HepG2 (cell line): ENCODE data around the gene TOP2A. TPM values are rescaled to one million over a fixed set of nuclear protein-coding genes. Genes with fewer than 3 reads are reported as not detected.

Source experiments
- CREB1 ChIP-seq, 2 experiments: fragments of 450-650 bp in 1 of 2; IDR thresholded peaks; 2 replicates each; pipeline ENCODE4 v1.6.1; 2016 to 2017; ENCODE audit warnings: control low read depth in 1 of 2, mild to moderate bottlenecking in 1 of 2, missing compliant biosample characterization in 1 of 2, missing genetic modification characterization in 1 of 2
- FIP1L1 ChIP-seq: fragments of 200-400 bp; formaldehyde crosslinking; IDR thresholded peaks from 2 replicates; pipeline ENCODE4 v1.6.1; 2018; ENCODE audit warnings: low read depth, mild to moderate bottlenecking, low read length, moderate library complexity, borderline replicate concordance; ENCODE audit not compliant: insufficient read depth
- HDAC2 ChIP-seq: sonication (generic); formaldehyde crosslinking; IDR thresholded peaks from 2 replicates; pipeline ENCODE4 v1.4.0; 2020; ENCODE audit warnings: missing genetic modification reagents
- KLF12 ChIP-seq: sonication (generic); formaldehyde crosslinking; IDR thresholded peaks from 2 replicates; pipeline ENCODE4 v1.4.0; 2020; ENCODE audit warnings: missing genetic modification reagents, borderline replicate concordance
- NFKB2 ChIP-seq: sonication (generic); formaldehyde crosslinking; IDR thresholded peaks from 2 replicates; pipeline ENCODE4 v1.4.0; 2020; ENCODE audit warnings: missing genetic modification reagents, borderline replicate concordance
- PRMT3 ChIP-seq: sonication (generic); formaldehyde crosslinking; IDR thresholded peaks from 2 replicates; pipeline ENCODE4 v1.8.1; 2022; ENCODE audit warnings: low read depth, mild to moderate bottlenecking, moderate library complexity, missing genetic modification reagents, borderline replicate concordance
- RFX3 ChIP-seq: IDR thresholded peaks from 2 replicates; pipeline ENCODE4 v1.6.1; 2016; ENCODE audit warnings: missing biosample characterization, missing genetic modification reagents
- SP1 ChIP-seq, 2 experiments: fragments of 450-650 bp in 1 of 2; sonication (generic) in 1 of 2; formaldehyde crosslinking in 1 of 2; IDR thresholded peaks; 2 replicates each; pipeline versions ENCODE4 v1.4.0 to v1.6.1; 2016 to 2020; ENCODE audit warnings: missing genetic modification reagents in 1 of 2
- U2AF1 ChIP-seq: fragments of 200-400 bp; formaldehyde crosslinking; optimal IDR thresholded peaks from 2 replicates; pipeline ENCODE3; 2017; ENCODE audit warnings: mild to moderate bottlenecking, low read depth, low read length
- ZNF326 ChIP-seq: sonication (generic); formaldehyde crosslinking; IDR thresholded peaks from 2 replicates; pipeline ENCODE4 v1.4.0; 2020; ENCODE audit warnings: missing genetic modification reagents, borderline replicate concordance
- ZNF34 ChIP-seq: sonication (generic); formaldehyde crosslinking; IDR thresholded peaks from 2 replicates; pipeline ENCODE4 v1.4.0; 2020; ENCODE audit warnings: mild to moderate bottlenecking, missing genetic modification reagents, borderline replicate concordance
- ZNF451 ChIP-seq: sonication (generic); formaldehyde crosslinking; IDR thresholded peaks from 2 replicates; pipeline ENCODE4 v1.5.0; 2020; ENCODE audit warnings: mild to moderate bottlenecking, missing genetic modification reagents
- ZNF572 ChIP-seq: sonication (generic); formaldehyde crosslinking; IDR thresholded peaks from 2 replicates; pipeline ENCODE4 v1.5.1; 2020; ENCODE audit warnings: mild to moderate bottlenecking, missing genetic modification reagents
- ZNF589 ChIP-seq: sonication (generic); formaldehyde crosslinking; conservative IDR thresholded peaks from 2 replicates; pipeline ENCODE4 v1.8.0; 2022; ENCODE audit warnings: mild to moderate bottlenecking, moderate library complexity, missing genetic modification reagents
- ZNF776 ChIP-seq: sonication (generic); formaldehyde crosslinking; IDR thresholded peaks from 2 replicates; pipeline ENCODE4 v1.4.0; 2020; ENCODE audit warnings: mild to moderate bottlenecking, missing genetic modification reagents
- ZNF790 ChIP-seq: sonication (generic); formaldehyde crosslinking; IDR thresholded peaks from 2 replicates; pipeline ENCODE4 v1.8.0; 2022; ENCODE audit warnings: missing genetic modification reagents, mild to moderate bottlenecking, borderline replicate concordance
- polyA plus RNA-seq, 8 experiments: library from polyadenylated mRNA; depleted of rRNA in 3 of 8; stranded (reverse) in 7 of 8; unstranded in 1 of 8; fragments of >200 nt; fragmentation: Illumina TruSeq in 4 of 8; extraction: Trizol in 4 of 8; gene quantifications; 2 replicates each; pipeline versions ENCODE4 v1.2.1 to v1.2.3, GENCODE V29; 2011 to 2016; ENCODE audit warnings: low read depth in 4 of 8, missing spikeins in 1 of 8, mixed read lengths in 1 of 8; ENCODE audit not compliant: insufficient read depth in 1 of 8
- total RNA-seq, 5 experiments: library from RNA; depleted of rRNA; stranded (reverse); fragments of >200 nt; fragmentation: Illumina TruSeq; extraction: Trizol; gene quantifications; 2 replicates each; pipeline ENCODE4 v1.2.3, GENCODE V29; 2016; ENCODE audit warnings: low read depth in 1 of 5
- TF ChIP-seq, protein P1 (sequence below): sonication (generic); formaldehyde crosslinking; IDR thresholded peaks from 2 replicates; pipeline ENCODE4 v1.4.0; 2020; ENCODE audit warnings: missing genetic modification reagents, mild to moderate bottlenecking, borderline replicate concordance
- TF ChIP-seq, protein P2 (sequence below): sonication (generic); formaldehyde crosslinking; IDR thresholded peaks from 2 replicates; pipeline ENCODE4 v1.4.0; 2020; ENCODE audit warnings: missing genetic modification reagents
- TF ChIP-seq, protein P3 (sequence below): IDR thresholded peaks from 2 replicates; pipeline ENCODE4 v1.6.1; 2012; ENCODE audit warnings: inconsistent platforms

Gene TOP2A
- total and polyA plus RNA-seq, 2 of the 13 experiments (the other 11 are each of a cell fraction or from before 2014, with no cell fraction given), result 108 to 327 TPM

- TF ChIP-seq, protein P1, sequence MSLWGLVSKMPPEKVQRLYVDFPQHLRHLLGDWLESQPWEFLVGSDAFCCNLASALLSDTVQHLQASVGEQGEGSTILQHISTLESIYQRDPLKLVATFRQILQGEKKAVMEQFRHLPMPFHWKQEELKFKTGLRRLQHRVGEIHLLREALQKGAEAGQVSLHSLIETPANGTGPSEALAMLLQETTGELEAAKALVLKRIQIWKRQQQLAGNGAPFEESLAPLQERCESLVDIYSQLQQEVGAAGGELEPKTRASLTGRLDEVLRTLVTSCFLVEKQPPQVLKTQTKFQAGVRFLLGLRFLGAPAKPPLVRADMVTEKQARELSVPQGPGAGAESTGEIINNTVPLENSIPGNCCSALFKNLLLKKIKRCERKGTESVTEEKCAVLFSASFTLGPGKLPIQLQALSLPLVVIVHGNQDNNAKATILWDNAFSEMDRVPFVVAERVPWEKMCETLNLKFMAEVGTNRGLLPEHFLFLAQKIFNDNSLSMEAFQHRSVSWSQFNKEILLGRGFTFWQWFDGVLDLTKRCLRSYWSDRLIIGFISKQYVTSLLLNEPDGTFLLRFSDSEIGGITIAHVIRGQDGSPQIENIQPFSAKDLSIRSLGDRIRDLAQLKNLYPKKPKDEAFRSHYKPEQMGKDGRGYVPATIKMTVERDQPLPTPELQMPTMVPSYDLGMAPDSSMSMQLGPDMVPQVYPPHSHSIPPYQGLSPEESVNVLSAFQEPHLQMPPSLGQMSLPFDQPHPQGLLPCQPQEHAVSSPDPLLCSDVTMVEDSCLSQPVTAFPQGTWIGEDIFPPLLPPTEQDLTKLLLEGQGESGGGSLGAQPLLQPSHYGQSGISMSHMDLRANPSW, result 0 out of 2 replicates have a peak, but pooled peaks have one; percentile 50
- TF ChIP-seq NFKB2 (CRISPR knock-in tag) (peak; percentile 69), ZNF572 (CRISPR knock-in tag) (no peak), U2AF1 (peak; percentile 5), ZNF34 (CRISPR knock-in tag) (no peak), ZNF326 (no peak), HDAC2 (CRISPR knock-in tag) (peak; percentile 95), FIP1L1 (no peak), SP1 (IDR thresholded peaks at IDR 0.05) (no peak), SP1 (CRISPR knock-in tag; IDR thresholded peaks at IDR 0.05) (no peak; the same call in 1 of the 2 replicates), ZNF776 (no peak), PRMT3 (no peak), RFX3 (no peak), KLF12 (CRISPR knock-in tag) (no peak), ZNF589 (CRISPR knock-in tag) (no peak), ZNF790 (CRISPR knock-in tag) (no peak), ZNF451 (CRISPR knock-in tag) (peak; percentile 43; the same call in 1 of the 2 replicates), CREB1 (IDR thresholded peaks at IDR 0.05) (peak; percentile 56), CREB1 (CRISPR knock-in tag; IDR thresholded peaks at IDR 0.05) (peak; percentile 84)
- TF ChIP-seq, protein P2, sequence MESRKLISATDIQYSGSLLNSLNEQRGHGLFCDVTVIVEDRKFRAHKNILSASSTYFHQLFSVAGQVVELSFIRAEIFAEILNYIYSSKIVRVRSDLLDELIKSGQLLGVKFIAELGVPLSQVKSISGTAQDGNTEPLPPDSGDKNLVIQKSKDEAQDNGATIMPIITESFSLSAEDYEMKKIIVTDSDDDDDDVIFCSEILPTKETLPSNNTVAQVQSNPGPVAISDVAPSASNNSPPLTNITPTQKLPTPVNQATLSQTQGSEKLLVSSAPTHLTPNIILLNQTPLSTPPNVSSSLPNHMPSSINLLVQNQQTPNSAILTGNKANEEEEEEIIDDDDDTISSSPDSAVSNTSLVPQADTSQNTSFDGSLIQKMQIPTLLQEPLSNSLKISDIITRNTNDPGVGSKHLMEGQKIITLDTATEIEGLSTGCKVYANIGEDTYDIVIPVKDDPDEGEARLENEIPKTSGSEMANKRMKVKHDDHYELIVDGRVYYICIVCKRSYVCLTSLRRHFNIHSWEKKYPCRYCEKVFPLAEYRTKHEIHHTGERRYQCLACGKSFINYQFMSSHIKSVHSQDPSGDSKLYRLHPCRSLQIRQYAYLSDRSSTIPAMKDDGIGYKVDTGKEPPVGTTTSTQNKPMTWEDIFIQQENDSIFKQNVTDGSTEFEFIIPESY, result no peak
- TF ChIP-seq, protein P3, sequence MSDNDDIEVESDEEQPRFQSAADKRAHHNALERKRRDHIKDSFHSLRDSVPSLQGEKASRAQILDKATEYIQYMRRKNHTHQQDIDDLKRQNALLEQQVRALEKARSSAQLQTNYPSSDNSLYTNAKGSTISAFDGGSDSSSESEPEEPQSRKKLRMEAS, result peak; percentile 92
Observed at GRCh38 chr17:40419559-40420331, 2.0 kb upstream of the TOP2A start (continued).
